NCI-H2081 treated with DMSO at 0.1 percent for 48 hours (cell line): ENCODE data around the gene MFSD1.
"Not testable (repeated sequence)": the region's sequence is repeated elsewhere in the genome, so short reads cannot be mapped to it uniquely, and the experiment has no call there.

ENCODE experiments used
- DNase-seq: peaks from one replicate; lab custom pipeline; 2025; lab: John Stamatoyannopoulos, UW

MFSD1 gene

GRCh38 chr3:158776531-158776930, 25.3 kb upstream of the MFSD1 start:
- DNase-seq, result no peak

GRCh38 chr3:158777161-158777873, 24.5 kb upstream of the MFSD1 start:
- no peak for DNase-seq

GRCh38 chr3:158780766-158781165, 21.1 kb upstream of the MFSD1 start:
- no peak for DNase-seq

- no peak for DNase-seq
Observed at GRCh38 chr3:158781191-158781590, 20.7 kb upstream of the MFSD1 start.

- DNase-seq, result no peak
Observed at GRCh38 chr3:158781849-158782248, 20.0 kb upstream of the MFSD1 start.

GRCh38 chr3:158782283-158782989, 19.4 kb upstream of the MFSD1 start:
- DNase-seq, result no peak

GRCh38 chr3:158783051-158783450, 18.8 kb upstream of the MFSD1 start:
- DNase-seq, result no peak

GRCh38 chr3:158785972-158786371, 15.9 kb upstream of the MFSD1 start:
- DNase-seq, result no peak

GRCh38 chr3:158788446-158788845, 13.4 kb upstream of the MFSD1 start:
- DNase-seq, result no peak

GRCh38 chr3:158789592-158789991, 12.3 kb upstream of the MFSD1 start:
- DNase-seq, result peak; percentile 12

- peak; percentile 57 for DNase-seq
Observed at GRCh38 chr3:158790901-158791589, 10.8 kb upstream of the MFSD1 start.

GRCh38 chr3:158791590-158791920, 10.3 kb upstream of the MFSD1 start:
- DNase-seq, result not testable (repeated sequence)

- DNase-seq, result no peak
Observed at GRCh38 chr3:158792709-158793108, 9.1 kb upstream of the MFSD1 start.

- no peak for DNase-seq
Observed at GRCh38 chr3:158794206-158794605, 7.6 kb upstream of the MFSD1 start.

GRCh38 chr3:158794936-158795518, 6.8 kb upstream of the MFSD1 start:
- peak; percentile 1 for DNase-seq

GRCh38 chr3:158801201-158801600, 653 bp upstream of the MFSD1 start:
- DNase-seq, result no peak

- DNase-seq, result no peak
Observed at GRCh38 chr3:158802409-158803268, 785 bp downstream of the MFSD1 start.

GRCh38 chr3:158804441-158804840, 2.6 kb downstream of the MFSD1 start:
- DNase-seq, result no peak

GRCh38 chr3:158808697-158809096, 6.8 kb downstream of the MFSD1 start:
- DNase-seq, result no peak

- DNase-seq, result no peak
Observed at GRCh38 chr3:158809642-158810041, 7.8 kb downstream of the MFSD1 start.

- no peak for DNase-seq
Observed at GRCh38 chr3:158810823-158811724, 9.2 kb downstream of the MFSD1 start.
